Measurements from ENCODE around the gene CORO7. TPM values are rescaled to one million over a fixed set of nuclear protein-coding genes. Genes with fewer than 3 reads are reported as not detected.

The CORO7 gene
- total RNA-seq, 1 experiment from 2014 or later: 42.1 TPM

DNA sequence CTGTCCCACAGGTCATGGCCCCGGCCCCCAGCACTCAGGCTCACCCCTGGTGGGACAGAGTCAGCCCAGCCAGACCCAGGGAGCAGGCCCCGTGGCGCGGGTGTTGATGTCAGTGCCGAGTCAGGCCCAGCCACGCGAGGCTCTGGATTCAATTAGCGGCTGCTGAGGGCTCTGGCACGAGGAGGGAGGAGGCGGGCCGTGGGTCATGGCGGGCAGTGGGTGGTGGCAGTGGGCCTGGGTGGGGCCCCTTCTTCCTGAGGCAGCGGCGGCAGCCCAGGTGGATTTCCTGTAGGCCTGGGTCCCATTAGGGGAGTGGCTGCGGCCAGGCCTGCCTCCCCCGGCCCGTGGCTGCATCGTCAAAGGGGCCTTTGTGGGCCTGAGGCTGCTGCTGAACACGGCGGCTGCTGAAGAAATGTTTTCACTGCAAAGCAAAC is 31.9 kb downstream of the CORO7 start:
- POLR2A ChIA-PET (ENCODE audit: unreplicated experiment): interaction anchor here (0.6 kb wide), 1 partner anchor 95 kb away, joined by 6 read pairs; no protein-coding TSS in a partner anchor
- H4K20me1 ChIP-seq (ENCODE audit: insufficient read depth): no peaks in the 10 kb centered on the region

GRCh38 chr16:4383591-4384444 is 32.6 kb downstream of the CORO7 start:
- no peak for TF ChIP-seq EZH2 (IDR thresholded peaks at IDR 0.05; ENCODE audit: low read depth)
- TF ChIP-seq, protein P1, sequence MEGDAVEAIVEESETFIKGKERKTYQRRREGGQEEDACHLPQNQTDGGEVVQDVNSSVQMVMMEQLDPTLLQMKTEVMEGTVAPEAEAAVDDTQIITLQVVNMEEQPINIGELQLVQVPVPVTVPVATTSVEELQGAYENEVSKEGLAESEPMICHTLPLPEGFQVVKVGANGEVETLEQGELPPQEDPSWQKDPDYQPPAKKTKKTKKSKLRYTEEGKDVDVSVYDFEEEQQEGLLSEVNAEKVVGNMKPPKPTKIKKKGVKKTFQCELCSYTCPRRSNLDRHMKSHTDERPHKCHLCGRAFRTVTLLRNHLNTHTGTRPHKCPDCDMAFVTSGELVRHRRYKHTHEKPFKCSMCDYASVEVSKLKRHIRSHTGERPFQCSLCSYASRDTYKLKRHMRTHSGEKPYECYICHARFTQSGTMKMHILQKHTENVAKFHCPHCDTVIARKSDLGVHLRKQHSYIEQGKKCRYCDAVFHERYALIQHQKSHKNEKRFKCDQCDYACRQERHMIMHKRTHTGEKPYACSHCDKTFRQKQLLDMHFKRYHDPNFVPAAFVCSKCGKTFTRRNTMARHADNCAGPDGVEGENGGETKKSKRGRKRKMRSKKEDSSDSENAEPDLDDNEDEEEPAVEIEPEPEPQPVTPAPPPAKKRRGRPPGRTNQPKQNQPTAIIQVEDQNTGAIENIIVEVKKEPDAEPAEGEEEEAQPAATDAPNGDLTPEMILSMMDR (conservative IDR thresholded peaks at IDR 0.05): no peak
- CTCF ChIA-PET: no interaction called here

More for the DNA sequence above, 31.9 kb downstream of the CORO7 start:
- no peak for DNase-seq
- no peaks in the 10 kb centered on the region for H3K79me2 ChIP-seq (ENCODE audit: low read depth)
- no peak overlapping the region for H3K4me3 ChIP-seq
- peaks cover 8% of the 10 kb centered on the region; the same call in 1 of the 2 replicates for H3K4me1 ChIP-seq (replicated peaks; ENCODE audit: insufficient read depth)
- no peak for TF ChIP-seq EZH2 (IDR thresholded peaks at IDR 0.05; ENCODE audit: low read depth)
- TF ChIP-seq, protein P1 (conservative IDR thresholded peaks at IDR 0.05): no peak
- no peaks in the 10 kb centered on the region for H3K27me3 ChIP-seq (ENCODE audit: insufficient read depth, low read depth)
- H3K27ac ChIP-seq: no peak overlapping the region
- H3F3A ChIP-seq (ENCODE audit: insufficient read depth, low read depth): no peaks in the 10 kb centered on the region
- CTCF ChIA-PET: no interaction called here
- intact Hi-C loops (cut with micrococcal nuclease; ENCODE audit: unreplicated experiment): no loop called here
- H3K36me3 ChIP-seq (ENCODE audit: low read depth): no peaks in the 10 kb centered on the region
- no peaks in the 10 kb centered on the region for H3K9me2 ChIP-seq (ENCODE audit: insufficient read depth)
- no peak overlapping the region for H2AFZ ChIP-seq
- H3K9me3 ChIP-seq (ENCODE audit: insufficient read depth, low read depth): no peaks in the 10 kb centered on the region
- BruUV-seq (replicated peaks): no TSS peak
- no peak overlapping the region for H3K4me2 ChIP-seq

DNA sequence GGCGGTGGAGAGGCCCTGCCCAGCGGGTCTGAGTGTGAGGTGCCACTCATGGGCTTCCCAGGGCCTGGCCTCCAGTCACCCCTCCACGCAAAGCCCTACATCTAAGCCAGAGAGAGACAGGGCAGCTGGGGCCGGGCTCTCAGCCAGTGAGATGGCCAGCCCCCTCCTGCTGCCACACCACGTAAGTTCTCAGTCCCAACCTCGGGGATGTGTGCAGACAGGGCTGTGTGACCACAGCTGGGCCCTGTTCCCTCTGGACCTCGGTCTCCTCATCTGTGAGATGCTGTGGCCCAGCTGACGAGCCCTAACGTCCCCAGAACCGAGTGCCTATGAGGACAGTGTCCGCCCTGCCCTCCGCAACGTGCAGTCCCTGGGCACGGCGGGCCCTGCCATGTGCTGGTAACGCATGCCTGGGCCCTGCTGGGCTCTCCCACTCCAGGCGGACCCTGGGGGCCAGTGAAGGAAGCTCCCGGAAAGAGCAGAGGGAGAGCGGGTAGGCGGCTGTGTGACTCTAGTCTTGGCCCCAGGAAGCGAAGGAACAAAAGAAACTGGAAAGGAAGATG is 33.5 kb downstream of the CORO7 start:
- no peak overlapping the region for H3K4me3 ChIP-seq
- no TSS peak for BruUV-seq (replicated peaks)
- CTCF ChIA-PET: no interaction called here

More at GRCh38 chr16:4383591-4384444, 32.6 kb downstream of the CORO7 start:
- BruUV-seq (replicated peaks): no TSS peak
- Histone ChIP-seq H3K9me2 (ENCODE audit: insufficient read depth) (no peaks in the 10 kb centered on the region), H3K4me2 (no peak overlapping the region), H3K36me3 (ENCODE audit: low read depth) (no peaks in the 10 kb centered on the region), H3K4me1 (replicated peaks; ENCODE audit: insufficient read depth) (peaks cover 8% of the 10 kb centered on the region; the same call in 1 of the 2 replicates), H3K4me3 (no peak overlapping the region), H2AFZ (no peak overlapping the region), H3K79me2 (ENCODE audit: low read depth) (no peaks in the 10 kb centered on the region), H3K9me3 (ENCODE audit: insufficient read depth, low read depth) (no peaks in the 10 kb centered on the region), H3K27me3 (ENCODE audit: insufficient read depth, low read depth) (no peaks in the 10 kb centered on the region), H3K27ac (no peak overlapping the region), H4K20me1 (ENCODE audit: insufficient read depth) (no peaks in the 10 kb centered on the region), H3F3A (ENCODE audit: insufficient read depth, low read depth) (no peaks in the 10 kb centered on the region)
- DNase-seq: no peak
- intact Hi-C loops (cut with micrococcal nuclease; ENCODE audit: unreplicated experiment): no loop called here
- POLR2A ChIA-PET (ENCODE audit: unreplicated experiment): interaction anchor here (0.6 kb wide), 2 partner anchors 94 to 95 kb away, joined by 3 to 6 read pairs; no protein-coding TSS in a partner anchor

More for the DNA sequence above, 33.5 kb downstream of the CORO7 start:
- POLR2A ChIA-PET (ENCODE audit: unreplicated experiment): no interaction called here
- Histone ChIP-seq H3K36me3 (ENCODE audit: low read depth) (no peaks in the 10 kb centered on the region), H3K4me1 (replicated peaks; ENCODE audit: insufficient read depth) (peaks cover 1% of the 10 kb centered on the region; the same call in 1 of the 2 replicates), H2AFZ (no peak overlapping the region), H3K9me2 (ENCODE audit: insufficient read depth) (no peaks in the 10 kb centered on the region), H3K27me3 (ENCODE audit: insufficient read depth, low read depth) (no peaks in the 10 kb centered on the region), H3K79me2 (ENCODE audit: low read depth) (no peaks in the 10 kb centered on the region), H3F3A (ENCODE audit: insufficient read depth, low read depth) (no peaks in the 10 kb centered on the region), H3K4me2 (no peak overlapping the region), H3K9me3 (ENCODE audit: insufficient read depth, low read depth) (no peaks in the 10 kb centered on the region), H3K27ac (no peak overlapping the region), H4K20me1 (ENCODE audit: insufficient read depth) (no peaks in the 10 kb centered on the region)
- intact Hi-C loops (cut with micrococcal nuclease; ENCODE audit: unreplicated experiment): no loop called here
- no peak for DNase-seq
- TF ChIP-seq, protein P1 (conservative IDR thresholded peaks at IDR 0.05): no peak
- no peak for TF ChIP-seq EZH2 (IDR thresholded peaks at IDR 0.05; ENCODE audit: low read depth)

All from PC-9 (cell line).